ENCODE data around the gene SNAI1. TPM values are rescaled to one million over a fixed set of nuclear protein-coding genes. Genes with fewer than 3 reads are reported as not detected.
A peak's percentile ranks its signal among the peaks of the same experiment; 100 is the strongest.

The SNAI1 gene
- total RNA-seq, 1 donor from 2014 or later, result 3.2 TPM

- no peak for DNase-seq (ENCODE audit: low spot score)
Measured at GRCh38 chr20:50012282-50013263, 29.8 kb downstream of the SNAI1 start.

- no peak for DNase-seq (ENCODE audit: low spot score)
Measured at GRCh38 chr20:50013976-50014375, 31.2 kb downstream of the SNAI1 start.

- DNase-seq (ENCODE audit: low spot score), result no peak
Measured at GRCh38 chr20:50014570-50015562, 32.1 kb downstream of the SNAI1 start.

- DNase-seq (ENCODE audit: low spot score), result no peak
Measured at GRCh38 chr20:50015636-50015992, 32.8 kb downstream of the SNAI1 start.

- peak; percentile 20 for DNase-seq (ENCODE audit: low spot score)
Measured at GRCh38 chr20:50015993-50016770, 33.4 kb downstream of the SNAI1 start.

GRCh38 chr20:50017160-50017559 lies 34.4 kb downstream of the SNAI1 start:
- no peak for DNase-seq (ENCODE audit: low spot score)

- DNase-seq (ENCODE audit: low spot score), result no peak
Measured at GRCh38 chr20:50017576-50018248, 34.9 kb downstream of the SNAI1 start.

GRCh38 chr20:50019466-50020256 lies 36.9 kb downstream of the SNAI1 start:
- DNase-seq (ENCODE audit: low spot score), result no peak

GRCh38 chr20:50020288-50020687 lies 37.5 kb downstream of the SNAI1 start:
- DNase-seq (ENCODE audit: low spot score), result no peak

GRCh38 chr20:50022676-50023075 lies 39.9 kb downstream of the SNAI1 start:
- DNase-seq (ENCODE audit: low spot score), result no peak

GRCh38 chr20:50023116-50023805 lies 40.5 kb downstream of the SNAI1 start:
- DNase-seq (ENCODE audit: low spot score), result no peak

- DNase-seq (ENCODE audit: low spot score), result no peak
Measured at GRCh38 chr20:50026746-50027575, 44.2 kb downstream of the SNAI1 start.

GRCh38 chr20:50027611-50028105 lies 44.9 kb downstream of the SNAI1 start:
- DNase-seq (ENCODE audit: low spot score), result peak; percentile 29

- DNase-seq (ENCODE audit: low spot score), result no peak
Measured at GRCh38 chr20:50029083-50029696, 46.4 kb downstream of the SNAI1 start.

- peak; percentile 53 for DNase-seq (ENCODE audit: low spot score)
Measured at GRCh38 chr20:50029697-50030461, 47.1 kb downstream of the SNAI1 start.

GRCh38 chr20:50032955-50033666 lies 50.3 kb downstream of the SNAI1 start:
- DNase-seq (ENCODE audit: low spot score), result no peak

Measured in mucosa of gallbladder (tissue), 1 donor.